Liver (tissue), 9 donors: ENCODE measurements around the gene MAPK8. TPM values are rescaled to one million over a fixed set of nuclear protein-coding genes. Genes with fewer than 3 reads are reported as not detected.

ENCODE experiments used
- DNase-seq: peaks from one replicate; pipeline ENCODE4 v3.0.0-alpha.2; 2017; ENCODE audit warnings: low spot score
- H3K27ac ChIP-seq, 2 donors: one replicate each; pipeline ENCODE4 v1.7.0; 2013; ENCODE audit warnings: inconsistent platforms in 2 of 2, low read length in 2 of 2, control low read depth in 1 of 2, low read depth in 1 of 2, mild to moderate bottlenecking in 1 of 2
- H3K27me3 ChIP-seq, 4 donors: one replicate each; pipeline versions ENCODE4 v1.6.1 to v1.7.0; 2013; ENCODE audit warnings: low read length in 3 of 4, inconsistent platforms in 1 of 4, mild to moderate bottlenecking in 1 of 4, moderate library complexity in 1 of 4; ENCODE audit not compliant: control insufficient read depth in 4 of 4, insufficient read depth in 4 of 4
- H3K36me3 ChIP-seq, 4 donors: one replicate each; pipeline versions ENCODE4 v1.6.1 to v1.7.0; 2013; ENCODE audit warnings: low read length in 3 of 4, mild to moderate bottlenecking in 3 of 4, low read depth in 1 of 4, moderate library complexity in 1 of 4; ENCODE audit not compliant: control insufficient read depth in 4 of 4, insufficient read depth in 3 of 4
- H3K4me1 ChIP-seq, 4 donors: one replicate each; pipeline versions ENCODE4 v1.6.1 to v1.7.0; 2013; ENCODE audit warnings: low read length in 3 of 4, mild to moderate bottlenecking in 3 of 4, moderate library complexity in 1 of 4; ENCODE audit not compliant: control insufficient read depth in 4 of 4, insufficient read depth in 4 of 4
- H3K4me3 ChIP-seq, 3 donors: one replicate each; pipeline versions ENCODE4 v1.6.1 to v1.7.0; 2013; ENCODE audit warnings: low read length in 3 of 3, control low read depth in 1 of 3, low read depth in 1 of 3, mild to moderate bottlenecking in 1 of 3
- H3K9ac ChIP-seq, 2 donors: one replicate each; pipeline ENCODE4 v1.7.0; 2013; ENCODE audit warnings: low read length in 2 of 2, mild to moderate bottlenecking in 2 of 2, moderate library complexity in 2 of 2, control low read depth in 1 of 2, low read depth in 1 of 2
- H3K9me3 ChIP-seq, 4 donors: one replicate each; pipeline versions ENCODE4 v1.6.1 to v1.7.0; 2013; ENCODE audit warnings: low read length in 3 of 4; ENCODE audit not compliant: control insufficient read depth in 4 of 4
- EGR1 ChIP-seq, 2 donors: IDR thresholded peaks; 2 replicates each; pipeline ENCODE4 v1.6.1; 2016 to 2018; ENCODE audit warnings: antibody characterized with exemption in 2 of 2, low read depth in 2 of 2
- FOXA1 ChIP-seq: IDR thresholded peaks from 2 replicates; pipeline ENCODE4 v1.6.1; 2016; ENCODE audit warnings: antibody characterized with exemption
- GABPA ChIP-seq, 2 donors: IDR thresholded peaks in 1 of 2; conservative IDR thresholded peaks in 1 of 2; 2 replicates each; pipeline ENCODE4 v1.6.1; 2016; ENCODE audit warnings: antibody characterized with exemption in 2 of 2, mild to moderate bottlenecking in 1 of 2, moderate library complexity in 1 of 2
- JUND ChIP-seq, 2 donors: IDR thresholded peaks; 2 replicates each; pipeline ENCODE4 v1.6.1; 2016; ENCODE audit warnings: antibody characterized with exemption in 2 of 2
- NR2F2 ChIP-seq: IDR thresholded peaks from 2 replicates; pipeline ENCODE4 v1.6.1; 2016; ENCODE audit warnings: antibody characterized with exemption
- RAD21 ChIP-seq, 2 donors: IDR thresholded peaks; 2 replicates each; pipeline ENCODE4 v1.6.1; 2016; ENCODE audit warnings: antibody characterized with exemption in 2 of 2, mild to moderate bottlenecking in 2 of 2
- SP1 ChIP-seq: IDR thresholded peaks from 2 replicates; pipeline ENCODE4 v1.6.1; 2018; ENCODE audit warnings: antibody characterized with exemption, mild to moderate bottlenecking
- TAF1 ChIP-seq: conservative IDR thresholded peaks from 2 replicates; pipeline ENCODE4 v1.6.1; 2016; ENCODE audit warnings: antibody characterized with exemption, mild to moderate bottlenecking
- WGBS: extraction: QIAGEN DNeasy Blood & Tissue Kit; methylation state at CpG from one replicate; pipeline ENCODE4 v1.1.7; 2013; 5-methylcytosine and 5-hydroxymethylcytosine counted together
- polyA plus RNA-seq, 2 donors: library from polyadenylated mRNA; stranded (reverse) in 1 of 2; unstranded in 1 of 2; fragments of 200-250 nt in 1 of 2; fragments of >200 nt in 1 of 2; fragmentation: Nextera tagmentation in 1 of 2; extraction: Ambion mirVana in 1 of 2; gene quantifications; one replicate each; pipeline versions ENCODE4 v1.2.1 to v1.2.3, GENCODE V29; 2013 to 2015
- total RNA-seq, 2 donors: library from RNA; depleted of rRNA; stranded (reverse); fragments of >200 nt; gene quantifications; one replicate each; pipeline ENCODE4 v1.2.3, GENCODE V29; 2014
- TF ChIP-seq, protein P1 (sequence below): IDR thresholded peaks from 2 replicates; pipeline ENCODE4 v1.6.1; 2016; ENCODE audit warnings: antibody characterized with exemption, mild to moderate bottlenecking
- TF ChIP-seq, protein P2 (sequence below): fragments of 150-350 bp; IDR thresholded peaks from 2 replicates; pipeline ENCODE4 v1.5.1; 2017; ENCODE audit warnings: improper control_type of control experiment, low read depth, low read length; ENCODE audit not compliant: missing input control
- TF ChIP-seq, protein P3 (sequence below): IDR thresholded peaks from 2 replicates; pipeline ENCODE4 v1.6.1; 2016; ENCODE audit warnings: antibody characterized with exemption
- donor health status: healthy.
- donor health status: healthy.
- donor health status: healthy.
- donor health status: healthy.
- donor health status: healthy.

MAPK8 gene
- total and polyA plus RNA-seq, 4 donors: 14.9 to 51.6 (median 24.8) TPM

DNA sequence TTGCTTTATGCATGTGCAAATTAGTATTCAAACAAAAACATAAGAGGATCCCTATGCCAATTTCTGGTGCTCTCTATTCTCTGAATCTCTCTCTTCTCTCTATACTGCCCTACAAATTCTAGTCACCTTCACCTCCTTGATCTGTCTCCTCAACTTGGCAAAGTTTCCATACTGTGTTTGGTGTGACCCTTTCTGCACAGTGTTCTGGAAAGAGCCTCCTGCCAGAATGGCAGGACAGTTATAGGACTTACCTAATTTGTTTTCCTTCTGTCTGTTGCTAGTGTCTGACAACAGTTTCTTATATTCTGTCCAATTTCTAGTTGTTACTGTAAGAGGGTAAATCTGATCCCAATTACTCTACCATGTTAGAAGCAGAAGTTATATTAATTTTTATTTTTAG, 34.3 kb downstream of the MAPK8 start:
- Histone ChIP-seq H3K4me3 (no peak overlapping the region), H3K36me3 (no peaks in the 10 kb centered on the region), H3K27ac (no peak overlapping the region), H3K27me3 (no peaks in the 10 kb centered on the region), H3K9ac (no peak overlapping the region), H3K9me3 (no peaks in the 10 kb centered on the region), H3K4me1 (no peaks in the 10 kb centered on the region)
- DNase-seq: no peak
- TF ChIP-seq, protein P1, sequence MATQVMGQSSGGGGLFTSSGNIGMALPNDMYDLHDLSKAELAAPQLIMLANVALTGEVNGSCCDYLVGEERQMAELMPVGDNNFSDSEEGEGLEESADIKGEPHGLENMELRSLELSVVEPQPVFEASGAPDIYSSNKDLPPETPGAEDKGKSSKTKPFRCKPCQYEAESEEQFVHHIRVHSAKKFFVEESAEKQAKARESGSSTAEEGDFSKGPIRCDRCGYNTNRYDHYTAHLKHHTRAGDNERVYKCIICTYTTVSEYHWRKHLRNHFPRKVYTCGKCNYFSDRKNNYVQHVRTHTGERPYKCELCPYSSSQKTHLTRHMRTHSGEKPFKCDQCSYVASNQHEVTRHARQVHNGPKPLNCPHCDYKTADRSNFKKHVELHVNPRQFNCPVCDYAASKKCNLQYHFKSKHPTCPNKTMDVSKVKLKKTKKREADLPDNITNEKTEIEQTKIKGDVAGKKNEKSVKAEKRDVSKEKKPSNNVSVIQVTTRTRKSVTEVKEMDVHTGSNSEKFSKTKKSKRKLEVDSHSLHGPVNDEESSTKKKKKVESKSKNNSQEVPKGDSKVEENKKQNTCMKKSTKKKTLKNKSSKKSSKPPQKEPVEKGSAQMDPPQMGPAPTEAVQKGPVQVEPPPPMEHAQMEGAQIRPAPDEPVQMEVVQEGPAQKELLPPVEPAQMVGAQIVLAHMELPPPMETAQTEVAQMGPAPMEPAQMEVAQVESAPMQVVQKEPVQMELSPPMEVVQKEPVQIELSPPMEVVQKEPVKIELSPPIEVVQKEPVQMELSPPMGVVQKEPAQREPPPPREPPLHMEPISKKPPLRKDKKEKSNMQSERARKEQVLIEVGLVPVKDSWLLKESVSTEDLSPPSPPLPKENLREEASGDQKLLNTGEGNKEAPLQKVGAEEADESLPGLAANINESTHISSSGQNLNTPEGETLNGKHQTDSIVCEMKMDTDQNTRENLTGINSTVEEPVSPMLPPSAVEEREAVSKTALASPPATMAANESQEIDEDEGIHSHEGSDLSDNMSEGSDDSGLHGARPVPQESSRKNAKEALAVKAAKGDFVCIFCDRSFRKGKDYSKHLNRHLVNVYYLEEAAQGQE: no peak
- TF ChIP-seq JUND (IDR thresholded peaks at IDR 0.05) (no peak), TAF1 (no peak), NR2F2 (no peak), FOXA1 (no peak), SP1 (no peak), EGR1 (IDR thresholded peaks at IDR 0.05; ENCODE audit: low read depth in 2 of 2) (no peak), RAD21 (IDR thresholded peaks at IDR 0.05) (no peak), GABPA (IDR thresholded peaks at IDR 0.05 in 1 of 2, conservative IDR thresholded peaks at IDR 0.05 in 1 of 2) (no peak)
- TF ChIP-seq, protein P2, sequence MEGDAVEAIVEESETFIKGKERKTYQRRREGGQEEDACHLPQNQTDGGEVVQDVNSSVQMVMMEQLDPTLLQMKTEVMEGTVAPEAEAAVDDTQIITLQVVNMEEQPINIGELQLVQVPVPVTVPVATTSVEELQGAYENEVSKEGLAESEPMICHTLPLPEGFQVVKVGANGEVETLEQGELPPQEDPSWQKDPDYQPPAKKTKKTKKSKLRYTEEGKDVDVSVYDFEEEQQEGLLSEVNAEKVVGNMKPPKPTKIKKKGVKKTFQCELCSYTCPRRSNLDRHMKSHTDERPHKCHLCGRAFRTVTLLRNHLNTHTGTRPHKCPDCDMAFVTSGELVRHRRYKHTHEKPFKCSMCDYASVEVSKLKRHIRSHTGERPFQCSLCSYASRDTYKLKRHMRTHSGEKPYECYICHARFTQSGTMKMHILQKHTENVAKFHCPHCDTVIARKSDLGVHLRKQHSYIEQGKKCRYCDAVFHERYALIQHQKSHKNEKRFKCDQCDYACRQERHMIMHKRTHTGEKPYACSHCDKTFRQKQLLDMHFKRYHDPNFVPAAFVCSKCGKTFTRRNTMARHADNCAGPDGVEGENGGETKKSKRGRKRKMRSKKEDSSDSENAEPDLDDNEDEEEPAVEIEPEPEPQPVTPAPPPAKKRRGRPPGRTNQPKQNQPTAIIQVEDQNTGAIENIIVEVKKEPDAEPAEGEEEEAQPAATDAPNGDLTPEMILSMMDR: no peak

DNA sequence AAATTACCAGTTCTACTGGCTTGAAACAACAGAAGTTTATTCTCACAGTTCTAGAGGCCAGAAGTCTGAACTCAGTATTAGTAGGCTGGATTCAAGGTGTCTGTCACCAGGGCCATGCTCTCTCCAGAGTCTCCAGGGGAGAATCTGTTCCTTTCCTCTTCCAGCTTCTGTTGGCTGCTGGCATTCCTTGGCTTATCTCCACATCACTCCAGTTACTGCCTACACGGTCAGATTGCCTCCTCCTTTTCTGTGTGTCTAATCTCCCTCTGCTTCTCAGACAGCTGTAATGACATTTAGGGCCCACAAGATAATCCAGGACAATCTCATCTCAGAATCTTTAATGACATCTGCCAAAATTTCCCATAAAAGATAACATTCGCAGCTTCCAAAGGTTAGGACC, 36.6 kb downstream of the MAPK8 start:
- Histone ChIP-seq H3K27me3 (no peaks in the 10 kb centered on the region), H3K4me1 (no peaks in the 10 kb centered on the region), H3K9ac (no peak overlapping the region), H3K36me3 (no peaks in the 10 kb centered on the region), H3K4me3 (no peak overlapping the region), H3K27ac (no peak overlapping the region), H3K9me3 (no peaks in the 10 kb centered on the region)
- 65% methylated on average over 2 of the region's 2 CpGs for WGBS
- TF ChIP-seq JUND (IDR thresholded peaks at IDR 0.05) (no peak), EGR1 (IDR thresholded peaks at IDR 0.05; ENCODE audit: low read depth in 2 of 2) (no peak)
- TF ChIP-seq, protein P3, sequence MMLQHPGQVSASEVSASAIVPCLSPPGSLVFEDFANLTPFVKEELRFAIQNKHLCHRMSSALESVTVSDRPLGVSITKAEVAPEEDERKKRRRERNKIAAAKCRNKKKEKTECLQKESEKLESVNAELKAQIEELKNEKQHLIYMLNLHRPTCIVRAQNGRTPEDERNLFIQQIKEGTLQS: no peak
- TF ChIP-seq, protein P1: no peak
- no peak for DNase-seq
